Testis (tissue), 3 donors: Measurements from ENCODE around the gene BMPR1B. TPM values are rescaled to one million over a fixed set of nuclear protein-coding genes. Genes with fewer than 3 reads are reported as not detected.

Source experiments
- DNase-seq: peaks from one replicate; pipeline ENCODE4 v3.0.0-alpha.2; 2019
- H3K27ac ChIP-seq, 2 donors: fragments of 200-600 bp; sonication (generic); one replicate each; pipeline ENCODE4 v1.5.1; 2019
- H3K27me3 ChIP-seq: fragments of 200-600 bp; sonication (generic); one replicate; pipeline ENCODE4 v1.5.1; 2019
- H3K36me3 ChIP-seq: fragments of 200-600 bp; sonication (generic); one replicate; pipeline ENCODE4 v1.5.1; 2017; ENCODE audit warnings: low read depth; ENCODE audit errors: missing control alignments
- H3K4me1 ChIP-seq: fragments of 200-600 bp; sonication (generic); one replicate; pipeline ENCODE4 v1.5.1; 2019
- H3K4me3 ChIP-seq, 2 donors: fragments of 200-600 bp; sonication (generic); one replicate each; pipeline ENCODE4 v1.5.1; 2017 to 2019
- H3K9me3 ChIP-seq: fragments of 200-600 bp; sonication (generic); one replicate; pipeline ENCODE4 v1.5.1; 2017
- POLR2A ChIP-seq: fragments of 450-650 bp; IDR thresholded peaks from one replicate; pipeline ENCODE4 v1.6.1; 2017; ENCODE audit warnings: antibody characterized with exemption, mild to moderate bottlenecking, moderate library complexity
- WGBS, 2 donors: methylation state at CpG; one replicate each; pipeline ENCODE4 v1.1.5; 2018; 5-methylcytosine and 5-hydroxymethylcytosine counted together
- intact Hi-C: fragments of 100-400 bp; cut with DNase I; formaldehyde crosslinking; loops from one replicate; pipeline ENCODE4 v1.15.1; 2023; ENCODE audit warnings: low total_unique reads
- polyA plus RNA-seq: library from polyadenylated mRNA; stranded (reverse); fragments of 350-450 nt; fragmentation: Illumina TruSeq; extraction: RNeasy Lipid Tissue Mini Kit (QIAGEN cat#74804); gene quantifications from one replicate; pipeline ENCODE4 v1.2.3, GENCODE V29; 2014; ENCODE audit warnings: low read depth, low replicate concordance; ENCODE audit not compliant: insufficient read depth
- total RNA-seq, 2 donors: library from RNA; depleted of rRNA; stranded (reverse); fragments of >200 nt; gene quantifications; one replicate each; pipeline ENCODE4 v1.2.3, GENCODE V29; 2016
- TF ChIP-seq, protein P1 (sequence below), 3 experiments: fragments of 450-650 bp in 2 of 3; fragments of 200-600 bp in 1 of 3; sonication (generic) in 1 of 3; IDR thresholded peaks; one replicate each; pipeline ENCODE4 v1.5.1; 2016 to 2019; ENCODE audit warnings: antibody characterized with exemption in 3 of 3, mild to moderate bottlenecking in 2 of 3, moderate library complexity in 1 of 3

Gene BMPR1B
- total and polyA plus RNA-seq, 3 donors from 2014 or later: 7.5 to 13.0 (median 9.1) TPM

- Histone ChIP-seq H3K4me1 (peaks cover 7% of the 10 kb centered on the region), H3K4me3 (no peak overlapping the region), H3K27me3 (no peaks in the 10 kb centered on the region), H3K36me3 (no peaks in the 10 kb centered on the region), H3K9me3 (no peaks in the 10 kb centered on the region), H3K27ac (no peak overlapping the region)
- TF ChIP-seq POLR2A: no peak
- TF ChIP-seq, protein P1, sequence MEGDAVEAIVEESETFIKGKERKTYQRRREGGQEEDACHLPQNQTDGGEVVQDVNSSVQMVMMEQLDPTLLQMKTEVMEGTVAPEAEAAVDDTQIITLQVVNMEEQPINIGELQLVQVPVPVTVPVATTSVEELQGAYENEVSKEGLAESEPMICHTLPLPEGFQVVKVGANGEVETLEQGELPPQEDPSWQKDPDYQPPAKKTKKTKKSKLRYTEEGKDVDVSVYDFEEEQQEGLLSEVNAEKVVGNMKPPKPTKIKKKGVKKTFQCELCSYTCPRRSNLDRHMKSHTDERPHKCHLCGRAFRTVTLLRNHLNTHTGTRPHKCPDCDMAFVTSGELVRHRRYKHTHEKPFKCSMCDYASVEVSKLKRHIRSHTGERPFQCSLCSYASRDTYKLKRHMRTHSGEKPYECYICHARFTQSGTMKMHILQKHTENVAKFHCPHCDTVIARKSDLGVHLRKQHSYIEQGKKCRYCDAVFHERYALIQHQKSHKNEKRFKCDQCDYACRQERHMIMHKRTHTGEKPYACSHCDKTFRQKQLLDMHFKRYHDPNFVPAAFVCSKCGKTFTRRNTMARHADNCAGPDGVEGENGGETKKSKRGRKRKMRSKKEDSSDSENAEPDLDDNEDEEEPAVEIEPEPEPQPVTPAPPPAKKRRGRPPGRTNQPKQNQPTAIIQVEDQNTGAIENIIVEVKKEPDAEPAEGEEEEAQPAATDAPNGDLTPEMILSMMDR (IDR thresholded peaks at IDR 0.05): no peak
- DNase-seq: no peak
- WGBS, 2 donors: 73 to 74% methylated on average over 1 of the region's 1 CpG
- intact Hi-C loops: no loop called here
These were observed 2.0 kb downstream of the BMPR1B start for GRCh38 chr4:94759767-94760211.

DNA sequence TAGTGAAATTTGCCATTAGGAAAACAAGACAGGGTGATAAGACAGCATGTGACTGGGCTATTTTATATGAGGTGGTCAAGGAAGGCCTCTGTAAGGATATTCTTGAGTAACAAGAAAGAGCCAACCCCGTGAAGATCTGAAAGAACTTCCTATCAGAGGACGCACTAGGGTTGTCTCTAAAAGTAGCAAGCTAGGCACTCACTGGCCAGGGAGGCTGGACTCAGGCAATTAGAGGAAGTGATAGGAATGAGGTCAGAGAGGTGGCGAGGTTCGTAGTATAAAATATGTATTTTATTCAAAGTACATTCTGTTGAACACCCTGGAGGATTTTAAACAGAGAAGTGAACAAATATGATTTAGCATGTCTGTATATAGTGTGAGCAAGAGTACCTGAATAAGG, 4.6 kb downstream of the BMPR1B start:
- H3K27ac ChIP-seq: no peak overlapping the region
- TF ChIP-seq, protein P1 (IDR thresholded peaks at IDR 0.05): no peak
- TF ChIP-seq POLR2A: no peak

GRCh38 chr4:94763005-94763404, 5.2 kb downstream of the BMPR1B start:
- no peak overlapping the region for H3K27ac ChIP-seq

More for the DNA sequence above, 4.6 kb downstream of the BMPR1B start:
- peaks cover 7% of the 10 kb centered on the region for H3K4me1 ChIP-seq
- no peaks in the 10 kb centered on the region for H3K27me3 ChIP-seq
- H3K36me3 ChIP-seq: no peaks in the 10 kb centered on the region
- no peak overlapping the region for H3K4me3 ChIP-seq
- WGBS, 2 donors: 59 to 74% methylated on average over 4 of the region's 4 CpGs
- intact Hi-C loops: no loop called here
- DNase-seq: peak; percentile 38
- H3K9me3 ChIP-seq: no peaks in the 10 kb centered on the region

DNA sequence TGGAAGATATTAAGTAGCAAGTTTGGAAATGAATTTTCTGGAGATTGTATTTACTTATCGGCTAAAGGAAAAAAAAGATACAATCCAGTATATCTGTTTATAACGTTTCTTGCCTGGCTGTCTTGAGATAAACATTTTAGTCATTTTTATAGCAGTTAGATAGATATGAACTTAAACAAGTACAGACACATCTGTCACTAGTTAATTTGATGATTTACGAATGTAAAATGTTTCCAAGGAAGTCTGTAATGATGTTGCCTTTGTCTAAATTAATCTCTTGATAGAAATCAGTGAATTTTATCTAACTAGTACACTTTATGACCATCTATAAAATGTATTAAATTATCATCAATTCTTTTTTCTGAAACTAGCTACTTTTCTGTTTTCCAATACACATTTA, 5.7 kb downstream of the BMPR1B start:
- TF ChIP-seq POLR2A: no peak
- TF ChIP-seq, protein P1 (IDR thresholded peaks at IDR 0.05): no peak
- peaks cover 7% of the 10 kb centered on the region for H3K4me1 ChIP-seq
- no peak overlapping the region for H3K27ac ChIP-seq
- no peaks in the 10 kb centered on the region for H3K27me3 ChIP-seq
- H3K4me3 ChIP-seq: no peak overlapping the region
- H3K36me3 ChIP-seq: no peaks in the 10 kb centered on the region
- 50 to 54% methylated on average over 3 of the region's 3 CpGs for WGBS, 2 donors
- DNase-seq: no peak
- intact Hi-C loops: no loop called here
- H3K9me3 ChIP-seq: no peaks in the 10 kb centered on the region

More at GRCh38 chr4:94763005-94763404, 5.2 kb downstream of the BMPR1B start:
- no peak for DNase-seq
- Histone ChIP-seq H3K36me3 (no peaks in the 10 kb centered on the region), H3K4me3 (no peak overlapping the region), H3K4me1 (peaks cover 7% of the 10 kb centered on the region), H3K27me3 (no peaks in the 10 kb centered on the region), H3K9me3 (no peaks in the 10 kb centered on the region)
- WGBS, 2 donors: 56 to 73% methylated on average over 4 of the region's 4 CpGs
- TF ChIP-seq POLR2A: no peak
- TF ChIP-seq, protein P1 (IDR thresholded peaks at IDR 0.05): no peak
- intact Hi-C loops: no loop called here

- peaks cover 7% of the 10 kb centered on the region for H3K4me1 ChIP-seq
- intact Hi-C loops: no loop called here
These were observed 6.3 kb downstream of the BMPR1B start for GRCh38 chr4:94764069-94764468.

More at GRCh38 chr4:94764069-94764468, 6.3 kb downstream of the BMPR1B start:
- H3K4me3 ChIP-seq: no peak overlapping the region
- no peak for DNase-seq
- no peaks in the 10 kb centered on the region for H3K9me3 ChIP-seq
- no peaks in the 10 kb centered on the region for H3K27me3 ChIP-seq
- 69 to 70% methylated on average over 2 of the region's 2 CpGs for WGBS, 2 donors
- H3K36me3 ChIP-seq: no peaks in the 10 kb centered on the region
- TF ChIP-seq, protein P1 (IDR thresholded peaks at IDR 0.05): no peak
- TF ChIP-seq POLR2A: no peak
- H3K27ac ChIP-seq: no peak overlapping the region
